Hepatocyte (in vitro differentiated cells): ENCODE results near the gene GPD1.
"Not testable (repeated sequence)": the region's sequence is repeated elsewhere in the genome, so short reads cannot be mapped to it uniquely, and the experiment has no call there.

Source experiments
- CTCF ChIP-seq: fragments of 200-600 bp; sonication (generic); IDR thresholded peaks from 2 replicates; pipeline ENCODE4 v1.5.1; 2016; ENCODE audit warnings: antibody characterized with exemption, mild to moderate bottlenecking; ENCODE audit not compliant: poor library complexity
- EZH2 ChIP-seq: fragments of 200-600 bp; sonication (generic); IDR thresholded peaks from 2 replicates; pipeline ENCODE4 v1.6.1; 2016; ENCODE audit warnings: antibody characterized with exemption, mild to moderate bottlenecking, borderline replicate concordance
- EZH2phosphoT487 ChIP-seq: fragments of 200-600 bp; sonication (generic); IDR thresholded peaks from one replicate; pipeline ENCODE4 v1.6.1; 2018; ENCODE audit warnings: antibody characterized with exemption, mild to moderate bottlenecking, low read depth, moderate library complexity; ENCODE audit not compliant: unreplicated experiment, severe bottlenecking

GRCh38 chr12:50084409-50084774 is 19.4 kb upstream of the GPD1 start:
- not testable (repeated sequence) for TF ChIP-seq EZH2, CTCF, EZH2phosphoT487
